ENCODE measurements around the gene SHB. TPM values are rescaled to one million over a fixed set of nuclear protein-coding genes. Genes with fewer than 3 reads are reported as not detected.

Gene SHB
- total RNA-seq, 1 donor from 2014 or later, result 18.5 TPM

DNA sequence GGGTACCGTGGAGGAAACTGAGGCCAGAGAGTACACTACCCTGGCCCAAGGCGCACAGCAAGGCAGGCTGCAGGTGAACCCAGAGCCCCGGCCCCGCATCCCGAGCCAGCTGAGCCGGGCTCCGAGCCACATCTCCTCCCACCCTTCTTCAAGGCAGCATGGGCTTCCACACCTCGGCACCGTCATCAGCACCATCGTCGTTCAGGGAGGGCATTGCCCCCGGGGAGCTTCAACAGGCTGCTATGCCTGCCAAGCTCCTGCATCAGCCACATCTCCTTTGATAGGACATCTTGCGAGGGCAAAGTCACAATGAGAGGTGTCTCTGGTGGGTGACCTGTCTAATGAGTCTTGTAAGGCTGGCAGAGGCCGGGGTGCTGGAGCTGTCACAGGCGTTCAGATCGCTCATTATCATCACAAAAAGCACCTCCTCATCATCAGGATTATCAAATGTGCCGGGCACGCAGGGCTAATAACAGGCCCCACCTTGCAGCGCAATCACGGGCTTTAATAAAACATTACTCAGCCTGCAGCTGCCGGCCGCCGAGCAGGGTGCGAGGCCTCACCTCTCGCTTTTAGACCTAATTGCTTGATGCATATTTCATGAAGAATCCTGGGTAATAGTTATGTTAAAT is 145.1 kb downstream of the SHB start:
- H3K27ac Mint-ChIP-seq (ENCODE audit: unreplicated experiment), result no peak overlapping the region

DNA sequence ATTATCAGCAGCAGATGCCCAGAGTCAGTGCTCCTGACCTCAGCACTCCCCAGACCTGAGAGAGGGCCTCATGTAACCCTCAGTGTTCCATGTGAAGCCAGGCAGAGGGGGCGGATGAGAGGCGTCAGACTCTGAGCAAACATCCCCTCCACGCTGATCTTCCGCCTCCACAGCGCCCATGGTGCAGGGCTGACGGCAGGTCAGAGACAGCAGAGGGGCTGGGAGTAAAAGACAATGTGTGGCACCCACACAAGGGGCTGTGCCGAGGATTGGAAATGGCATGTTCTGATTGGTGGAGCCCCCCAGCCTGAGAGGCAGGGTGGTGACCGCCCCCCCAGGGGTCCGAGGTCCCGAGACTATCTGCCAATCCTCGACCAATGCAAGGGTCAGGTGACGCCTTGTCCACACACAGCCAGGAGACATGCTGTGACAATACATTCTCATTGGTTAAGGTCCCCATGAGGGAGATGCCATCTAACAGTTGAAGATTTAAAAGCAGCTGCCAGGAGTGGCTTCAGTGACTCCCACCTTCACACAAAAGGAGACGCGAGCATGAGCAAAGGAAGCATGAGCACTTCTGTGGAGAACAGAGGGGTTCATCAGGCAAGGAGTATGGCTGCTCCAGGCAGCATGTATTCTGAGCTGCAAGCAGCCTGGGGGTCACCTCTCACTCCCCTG is 145.8 kb downstream of the SHB start:
- Mint-ChIP-seq H3K36me3 (ENCODE audit: low read depth, unreplicated experiment) (peaks cover 11% of the 10 kb centered on the region), H3K27ac (ENCODE audit: unreplicated experiment) (no peak overlapping the region), H3K4me1 (ENCODE audit: unreplicated experiment) (peaks cover 49% of the 10 kb centered on the region), H3K4me3 (ENCODE audit: unreplicated experiment) (no peak overlapping the region), H3K27me3 (ENCODE audit: unreplicated experiment) (peaks cover 10% of the 10 kb centered on the region), H3K9me3 (ENCODE audit: unreplicated experiment) (no peaks in the 10 kb centered on the region)
- TF ChIP-seq, protein P1, sequence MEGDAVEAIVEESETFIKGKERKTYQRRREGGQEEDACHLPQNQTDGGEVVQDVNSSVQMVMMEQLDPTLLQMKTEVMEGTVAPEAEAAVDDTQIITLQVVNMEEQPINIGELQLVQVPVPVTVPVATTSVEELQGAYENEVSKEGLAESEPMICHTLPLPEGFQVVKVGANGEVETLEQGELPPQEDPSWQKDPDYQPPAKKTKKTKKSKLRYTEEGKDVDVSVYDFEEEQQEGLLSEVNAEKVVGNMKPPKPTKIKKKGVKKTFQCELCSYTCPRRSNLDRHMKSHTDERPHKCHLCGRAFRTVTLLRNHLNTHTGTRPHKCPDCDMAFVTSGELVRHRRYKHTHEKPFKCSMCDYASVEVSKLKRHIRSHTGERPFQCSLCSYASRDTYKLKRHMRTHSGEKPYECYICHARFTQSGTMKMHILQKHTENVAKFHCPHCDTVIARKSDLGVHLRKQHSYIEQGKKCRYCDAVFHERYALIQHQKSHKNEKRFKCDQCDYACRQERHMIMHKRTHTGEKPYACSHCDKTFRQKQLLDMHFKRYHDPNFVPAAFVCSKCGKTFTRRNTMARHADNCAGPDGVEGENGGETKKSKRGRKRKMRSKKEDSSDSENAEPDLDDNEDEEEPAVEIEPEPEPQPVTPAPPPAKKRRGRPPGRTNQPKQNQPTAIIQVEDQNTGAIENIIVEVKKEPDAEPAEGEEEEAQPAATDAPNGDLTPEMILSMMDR (IDR thresholded peaks at IDR 0.05; ENCODE audit: unreplicated experiment), result no peak
- no peak for DNase-seq (ENCODE audit: low spot score)

More for the DNA sequence above, 145.1 kb downstream of the SHB start:
- DNase-seq (ENCODE audit: low spot score), result no peak
- Mint-ChIP-seq H3K4me3 (ENCODE audit: unreplicated experiment) (no peak overlapping the region), H3K4me1 (ENCODE audit: unreplicated experiment) (peaks cover 47% of the 10 kb centered on the region), H3K36me3 (ENCODE audit: low read depth, unreplicated experiment) (peaks cover 8% of the 10 kb centered on the region), H3K9me3 (ENCODE audit: unreplicated experiment) (no peaks in the 10 kb centered on the region), H3K27me3 (ENCODE audit: unreplicated experiment) (peaks cover 10% of the 10 kb centered on the region)
- TF ChIP-seq, protein P1 (IDR thresholded peaks at IDR 0.05; ENCODE audit: unreplicated experiment), result no peak

DNA sequence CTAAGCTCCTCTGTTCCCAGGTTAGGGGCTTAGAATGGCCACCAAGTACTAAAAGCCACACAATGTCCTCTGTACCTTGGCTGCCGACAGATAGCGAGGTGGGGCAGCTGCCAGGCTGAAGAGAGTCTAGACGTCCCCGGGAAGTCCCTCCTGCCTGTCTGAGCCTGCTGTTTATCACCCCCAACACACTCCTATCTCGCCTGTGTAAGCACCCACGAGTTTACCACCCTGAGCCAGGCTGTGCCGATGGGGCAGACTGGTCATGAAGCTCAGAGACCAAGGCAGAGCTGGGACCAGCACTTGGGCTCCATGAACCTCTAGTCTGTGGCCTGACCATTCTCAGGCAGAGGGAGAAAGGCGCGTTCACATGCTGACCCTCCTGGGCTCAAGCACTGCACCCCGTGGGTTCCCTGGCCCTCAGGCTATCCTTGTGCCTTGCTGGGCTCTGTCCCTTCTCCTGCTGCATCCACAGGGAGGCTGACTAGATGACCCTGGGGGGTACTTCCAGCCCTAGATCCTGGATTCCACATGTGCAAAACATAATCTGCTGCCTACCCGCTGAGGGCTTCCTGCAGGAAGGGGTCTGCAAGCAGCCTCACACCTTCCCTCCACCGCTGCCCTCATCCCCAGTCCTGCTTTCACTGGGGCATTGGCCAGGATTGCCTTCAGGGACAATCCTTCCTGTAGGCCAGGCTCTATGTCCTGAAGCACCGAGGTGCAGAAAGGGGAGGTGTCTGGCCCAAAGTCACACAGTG is 146.5 kb downstream of the SHB start:
- H3K27ac Mint-ChIP-seq (ENCODE audit: unreplicated experiment), result no peak overlapping the region
- H3K9me3 Mint-ChIP-seq (ENCODE audit: unreplicated experiment), result no peaks in the 10 kb centered on the region
- peaks cover 49% of the 10 kb centered on the region for H3K4me1 Mint-ChIP-seq (ENCODE audit: unreplicated experiment)
- no peak for DNase-seq (ENCODE audit: low spot score)
- no peak overlapping the region for H3K4me3 Mint-ChIP-seq (ENCODE audit: unreplicated experiment)
- peaks cover 13% of the 10 kb centered on the region for H3K27me3 Mint-ChIP-seq (ENCODE audit: unreplicated experiment)
- TF ChIP-seq, protein P1 (IDR thresholded peaks at IDR 0.05; ENCODE audit: unreplicated experiment), result no peak
- peaks cover 15% of the 10 kb centered on the region for H3K36me3 Mint-ChIP-seq (ENCODE audit: low read depth, unreplicated experiment)

DNA sequence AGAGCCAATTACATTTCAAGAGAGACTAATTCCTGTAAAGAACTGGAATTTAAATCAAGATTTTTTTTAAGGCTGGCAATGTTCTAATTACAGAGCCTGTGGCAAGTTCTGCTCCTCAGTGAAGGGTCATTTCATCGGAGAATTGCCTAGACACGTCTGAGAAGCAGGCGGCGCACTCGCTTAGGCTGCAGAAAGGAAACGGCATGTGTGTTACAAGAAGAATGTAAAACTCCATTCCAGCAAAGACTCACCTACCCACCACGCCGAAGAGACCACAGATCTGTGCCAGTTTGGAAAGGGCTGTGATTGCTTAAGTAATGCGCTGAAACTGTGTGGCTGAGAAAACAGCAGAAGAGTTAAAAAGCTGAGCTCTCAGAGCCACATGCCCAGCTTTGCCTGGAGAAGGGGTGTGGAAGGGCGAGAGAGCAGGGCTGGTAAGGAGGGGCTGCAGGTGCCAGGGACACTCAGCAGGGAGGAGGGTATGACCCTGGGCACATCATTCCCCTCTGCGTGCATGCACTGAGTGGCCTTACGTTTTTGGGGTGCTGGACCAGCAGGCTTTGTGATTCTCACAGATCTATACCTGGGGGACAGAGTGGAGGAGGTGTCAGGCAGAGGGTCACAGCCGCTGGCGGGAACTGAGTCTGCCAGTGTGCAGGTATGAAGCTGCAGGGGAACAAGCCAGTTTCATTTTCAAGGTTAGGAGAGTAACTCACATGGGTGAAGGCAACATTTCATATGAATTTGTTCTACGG is 147.3 kb downstream of the SHB start:
- Mint-ChIP-seq H3K9me3 (ENCODE audit: unreplicated experiment) (no peaks in the 10 kb centered on the region), H3K4me3 (ENCODE audit: unreplicated experiment) (no peak overlapping the region), H3K27ac (ENCODE audit: unreplicated experiment) (peak overlapping the region; percentile 83), H3K4me1 (ENCODE audit: unreplicated experiment) (peaks cover 52% of the 10 kb centered on the region), H3K36me3 (ENCODE audit: low read depth, unreplicated experiment) (peaks cover 15% of the 10 kb centered on the region), H3K27me3 (ENCODE audit: unreplicated experiment) (peaks cover 14% of the 10 kb centered on the region)
- DNase-seq (ENCODE audit: low spot score), result no peak
- TF ChIP-seq, protein P1 (IDR thresholded peaks at IDR 0.05; ENCODE audit: unreplicated experiment), result no peak
